Stomach (tissue), 4 donors: Measurements from ENCODE around the gene EBF3.

Experiments used
- CTCF ChIP-seq, 7 experiments: fragments of 450-650 bp in 4 of 7; fragments of 200-600 bp in 3 of 7; sonication (generic) in 3 of 7; IDR thresholded peaks; one replicate each; pipeline ENCODE4 v1.5.1; 2016 to 2019; ENCODE audit warnings: antibody characterized with exemption in 7 of 7, control low read depth in 2 of 7, mild to moderate bottlenecking in 1 of 7
- POLR2A ChIP-seq, 4 donors: fragments of 450-650 bp; IDR thresholded peaks; one replicate each; pipeline ENCODE4 v1.6.1; 2016; ENCODE audit warnings: antibody characterized with exemption in 4 of 4, control low read depth in 2 of 4, mild to moderate bottlenecking in 1 of 4, moderate library complexity in 1 of 4

GRCh38 chr10:129929343-129930292 lies 34.5 kb downstream of the EBF3 start:
- TF ChIP-seq POLR2A (IDR thresholded peaks at IDR 0.05), result no peak
- no peak for TF ChIP-seq CTCF (IDR thresholded peaks at IDR 0.05)
